T-helper 22 cell (primary cell): Measurements from ENCODE around the gene OCA2.
"Not testable (repeated sequence)": the region's sequence is repeated elsewhere in the genome, so short reads cannot be mapped to it uniquely, and the experiment has no call there.

Source experiments
- DNase-seq: peaks from one replicate; pipeline ENCODE4 v3.0.0-alpha.2; 2020; ENCODE audit warnings: low read depth

OCA2 gene

DNA sequence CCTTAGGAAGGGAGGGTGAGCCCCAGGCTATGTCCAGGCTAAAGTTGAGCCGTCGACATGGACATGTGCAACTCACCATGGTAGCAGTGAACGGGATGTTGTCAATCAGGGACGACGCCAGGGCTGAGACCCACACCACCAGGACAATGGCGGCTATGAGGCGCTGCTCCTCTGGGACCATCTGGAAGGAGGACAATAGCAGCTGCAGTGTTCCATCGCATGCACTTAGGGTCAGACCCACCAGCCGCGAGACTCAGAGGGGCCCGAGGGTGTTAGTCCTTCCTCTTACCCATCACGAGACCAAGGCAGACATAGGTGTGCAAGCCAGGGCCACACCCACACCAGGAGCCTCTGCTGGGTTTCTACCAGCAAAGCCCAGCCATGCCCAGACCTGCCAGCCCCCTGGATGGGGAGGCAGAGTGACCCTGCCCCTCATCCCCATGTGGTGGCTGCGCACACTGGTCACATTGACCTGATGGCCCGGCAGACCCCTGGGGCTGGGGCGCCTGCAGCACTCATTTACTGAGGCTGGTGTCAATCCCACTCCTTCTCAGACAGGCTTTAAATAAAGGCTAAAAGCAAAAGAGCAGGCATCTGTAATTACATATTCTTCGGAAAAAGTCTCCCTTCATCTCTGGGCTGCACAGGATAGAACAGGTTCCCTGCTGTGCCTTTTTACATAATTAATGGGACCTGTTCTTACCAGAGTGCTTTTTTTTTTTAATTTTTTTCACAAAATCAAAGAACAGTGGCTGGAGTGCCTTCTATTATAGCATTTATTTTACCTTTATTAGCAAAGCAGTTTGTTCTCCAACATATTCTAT, 227.8 kb downstream of the OCA2 start:
- no peak for DNase-seq

DNA sequence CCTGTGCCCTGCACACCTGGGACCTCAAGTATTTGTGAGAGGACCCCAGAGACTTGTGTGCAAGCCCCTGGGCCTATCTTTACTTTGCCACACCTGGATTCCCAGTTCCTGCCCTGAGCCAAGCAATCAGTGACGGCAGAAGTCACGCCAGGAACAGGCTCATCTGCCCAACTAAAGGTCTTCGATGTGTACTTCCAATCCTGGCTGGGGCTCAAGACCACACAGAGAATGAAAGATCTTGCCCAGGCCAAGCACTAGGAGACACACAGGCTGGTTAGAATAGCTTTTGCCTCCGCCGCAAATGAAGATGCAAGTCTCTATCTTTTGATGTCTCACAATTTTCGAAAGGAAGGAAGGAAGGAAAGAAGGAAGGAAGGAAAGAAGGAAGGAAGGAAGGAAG, 228.8 kb downstream of the OCA2 start:
- no peak for DNase-seq

DNA sequence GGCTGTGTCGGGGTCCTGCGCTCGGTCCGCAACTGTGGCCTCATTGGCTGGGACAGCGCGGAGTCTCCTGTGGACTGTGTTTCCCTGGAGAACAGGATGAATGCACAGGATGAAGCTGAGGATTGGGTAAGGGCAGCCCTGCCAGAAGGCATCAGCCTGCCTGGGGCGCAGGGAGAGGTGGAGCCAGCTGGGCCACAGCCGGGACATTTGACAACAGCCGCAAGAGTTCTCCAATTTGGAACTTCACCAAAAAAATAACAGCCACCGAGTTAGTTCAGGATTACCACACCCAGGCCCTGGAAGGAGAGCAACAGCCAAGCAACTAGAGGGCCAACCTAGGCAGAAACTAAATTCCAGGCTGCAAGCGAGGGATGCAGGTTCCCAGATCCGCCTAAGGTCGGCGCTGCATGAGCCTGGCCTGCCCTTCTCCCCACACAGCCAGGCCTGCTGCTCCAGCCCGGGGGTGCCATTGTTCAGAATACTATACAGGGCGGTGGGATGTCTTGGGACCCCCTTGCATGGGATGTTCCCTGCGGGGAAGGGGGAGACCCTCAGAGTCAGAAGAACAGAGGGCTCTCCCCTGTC, 229.3 kb downstream of the OCA2 start:
- DNase-seq = no peak

GRCh38 chr15:27868828-27869404, 230.2 kb downstream of the OCA2 start:
- no peak for DNase-seq

GRCh38 chr15:27867861-27868260, 231.3 kb downstream of the OCA2 start:
- DNase-seq = no peak

DNA sequence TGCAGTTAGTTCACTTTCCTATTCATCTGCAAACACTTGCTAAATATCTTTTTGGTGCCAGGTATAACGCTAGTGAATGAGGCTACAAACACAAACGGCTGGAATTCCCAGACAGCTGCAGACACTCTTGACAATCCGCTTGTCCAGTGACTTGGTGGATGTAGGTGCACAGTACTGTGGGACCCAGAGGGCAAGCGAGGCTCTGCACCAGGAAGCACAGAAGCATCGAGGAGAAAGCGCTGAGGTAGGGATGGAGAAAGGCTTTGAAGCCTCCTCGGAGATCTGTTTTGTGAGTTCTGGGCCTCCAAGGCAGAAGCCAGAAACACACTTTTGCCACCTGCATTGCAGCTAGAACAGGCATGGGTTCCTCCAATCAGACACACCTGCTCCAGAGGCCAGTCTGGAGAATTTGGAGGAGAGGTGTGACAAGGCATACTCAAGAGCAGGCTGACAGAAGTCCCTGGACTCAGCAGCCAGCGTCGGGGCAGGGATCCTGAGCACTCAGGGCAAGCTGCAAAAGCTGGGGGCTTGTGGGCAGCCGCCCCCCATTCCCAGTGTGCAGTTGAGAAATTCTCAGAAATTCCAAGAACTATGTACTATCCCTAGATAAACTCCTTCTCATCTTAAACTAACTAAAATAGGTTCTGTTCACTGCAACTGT, 232.5 kb downstream of the OCA2 start:
- no peak for DNase-seq

DNA sequence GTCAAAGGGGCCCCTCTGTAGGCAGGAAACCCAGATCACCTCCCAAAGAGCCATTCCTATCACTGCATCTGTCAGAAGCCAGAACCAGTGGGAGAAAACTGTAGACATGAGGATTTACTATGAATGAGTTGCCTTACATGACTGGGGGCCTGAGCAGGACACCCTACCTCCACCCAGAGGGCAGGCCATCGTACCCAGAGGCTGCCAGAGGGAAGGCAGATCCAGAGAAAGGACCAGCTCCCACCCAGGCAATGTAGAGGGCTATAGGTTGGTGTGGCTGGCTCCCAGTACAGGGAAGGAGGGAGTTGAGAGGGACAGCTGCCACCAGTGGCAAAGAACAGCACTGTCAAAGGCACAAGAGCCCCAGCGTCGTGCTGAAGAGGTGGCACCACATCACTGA, 233.2 kb downstream of the OCA2 start:
- no peak for DNase-seq

DNA sequence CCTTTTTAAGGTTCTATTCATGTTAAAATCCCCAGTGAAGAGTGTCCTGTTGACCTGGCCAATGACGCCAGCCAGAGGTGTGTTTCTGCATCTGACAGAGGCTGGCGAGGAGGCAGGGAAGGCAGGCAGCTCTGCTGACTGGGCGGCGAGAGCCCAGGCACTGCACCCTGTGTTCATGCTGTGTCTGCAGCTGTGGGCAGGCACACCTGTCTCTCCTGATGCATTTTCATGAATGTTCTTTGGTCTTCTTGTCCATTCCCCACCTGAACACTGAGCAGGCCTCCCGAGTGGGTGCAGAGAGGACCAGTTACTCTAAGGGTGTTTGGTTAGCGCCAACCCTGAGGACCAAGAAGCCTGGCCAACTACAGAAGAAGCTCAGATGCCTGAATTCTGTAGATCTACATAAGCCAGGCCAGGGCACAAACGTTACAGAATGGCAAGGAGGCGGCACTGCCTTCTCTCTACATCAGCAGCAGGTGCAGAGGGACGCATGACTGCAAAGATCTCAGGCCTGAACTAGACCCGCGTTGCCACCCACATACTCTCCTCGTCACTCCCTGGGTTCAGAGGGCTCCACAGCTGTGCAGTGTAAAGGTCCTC, 233.7 kb downstream of the OCA2 start:
- no peak for DNase-seq

DNA sequence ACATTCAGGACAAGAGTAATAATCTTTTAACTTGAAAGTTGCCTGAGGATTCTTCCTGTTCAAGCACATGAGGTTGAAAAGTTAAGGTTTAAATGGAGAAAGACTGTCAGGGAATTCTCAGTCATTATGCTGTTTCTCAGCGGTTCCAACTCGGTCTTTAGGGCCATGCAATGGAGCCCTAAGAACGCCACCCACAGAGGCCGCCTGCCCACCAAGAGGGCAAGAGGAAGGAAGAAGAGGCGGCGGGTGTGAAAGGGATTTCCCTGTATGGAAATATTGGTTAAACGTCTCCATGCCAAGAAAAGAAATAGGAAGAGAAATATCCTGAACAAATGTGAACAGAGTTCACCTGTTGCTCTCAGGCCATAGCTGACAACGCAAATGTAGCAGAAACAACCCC, 234.4 kb downstream of the OCA2 start:
- DNase-seq = no peak

- DNase-seq = no peak
These were observed 235.0 kb downstream of the OCA2 start for GRCh38 chr15:27864086-27864485.

DNA sequence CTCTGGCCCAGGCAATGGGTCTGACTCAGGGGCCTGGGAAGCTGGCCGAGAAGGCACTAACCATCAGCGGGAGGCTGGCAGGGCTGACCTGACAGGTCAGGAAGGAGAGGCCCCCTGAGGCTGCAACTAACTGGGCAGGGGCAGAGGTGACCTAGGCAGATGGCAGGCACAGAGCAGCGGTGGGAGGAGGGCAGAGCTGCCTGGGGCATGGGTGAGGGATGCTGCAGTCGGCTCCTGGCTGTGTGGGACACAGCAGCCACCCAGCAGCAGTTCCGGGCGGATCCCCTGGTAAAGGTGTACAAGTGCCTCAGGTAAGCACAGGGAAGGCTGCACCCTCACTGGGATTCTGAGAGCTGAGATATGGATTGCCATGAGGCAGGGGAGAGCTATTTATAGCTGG, 236.1 kb downstream of the OCA2 start:
- no peak for DNase-seq

- no peak for DNase-seq
These were observed 237.9 kb downstream of the OCA2 start for GRCh38 chr15:27861171-27861570.

GRCh38 chr15:27855137-27855536, 244.0 kb downstream of the OCA2 start:
- no peak for DNase-seq

DNA sequence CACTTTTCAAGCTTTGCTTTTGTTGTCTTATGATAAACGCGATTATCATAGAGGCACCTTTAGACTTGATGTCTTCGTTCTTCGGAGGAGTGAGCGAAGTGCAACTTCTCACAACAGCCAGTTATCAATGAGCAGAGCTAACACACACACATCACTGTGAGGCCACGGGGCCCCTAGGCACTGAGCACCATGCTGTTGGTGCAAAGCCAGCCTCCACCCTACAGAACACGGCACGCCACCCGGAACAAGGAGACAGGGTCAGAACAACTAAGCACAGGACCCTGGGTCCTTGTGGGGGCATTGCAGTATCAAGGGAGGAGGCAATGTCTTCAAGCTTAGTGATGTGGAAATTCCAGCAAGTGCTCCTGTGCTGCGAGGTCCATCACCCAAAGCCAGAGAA, 244.5 kb downstream of the OCA2 start:
- no peak for DNase-seq

DNA sequence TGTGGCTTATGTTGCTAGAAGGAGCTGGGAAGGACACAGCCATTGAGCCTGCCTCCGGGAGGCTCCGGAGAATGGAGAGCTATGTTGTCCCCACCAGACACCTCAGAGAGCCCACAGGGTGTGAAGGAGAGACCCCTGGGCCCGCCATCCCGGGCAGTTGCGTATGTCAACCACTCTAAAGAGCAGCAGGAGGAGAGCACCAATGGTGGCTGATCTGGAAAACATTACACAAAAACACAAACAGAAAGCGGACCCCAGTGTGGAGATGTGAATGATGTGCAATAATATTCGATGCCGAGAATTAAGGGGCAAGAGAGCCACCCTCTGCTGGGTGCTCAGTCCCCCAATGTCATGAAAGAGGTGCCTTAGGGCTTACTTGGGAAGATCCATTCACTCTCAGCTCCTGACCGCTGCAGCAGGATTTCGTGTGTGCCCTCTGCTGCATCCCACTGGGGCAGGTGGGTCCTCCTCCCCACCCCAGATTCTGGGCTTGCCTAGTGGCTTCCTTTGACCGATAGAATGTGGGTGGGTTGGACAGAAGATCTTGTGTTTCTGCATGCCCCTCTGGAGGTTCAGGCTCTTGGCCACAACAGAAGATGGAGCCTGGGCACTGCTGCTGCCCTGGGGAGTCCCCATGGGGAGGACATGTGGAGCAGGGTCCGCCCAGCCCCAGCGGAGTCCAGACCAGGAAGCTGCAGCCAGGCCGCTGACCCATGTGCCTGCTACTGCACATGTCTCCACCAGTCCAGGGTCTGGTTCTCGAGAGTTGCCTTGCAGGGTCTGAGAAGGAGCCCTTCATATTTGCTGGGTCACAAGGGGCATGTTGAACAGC, 245.3 kb downstream of the OCA2 start:
- no peak for DNase-seq

DNA sequence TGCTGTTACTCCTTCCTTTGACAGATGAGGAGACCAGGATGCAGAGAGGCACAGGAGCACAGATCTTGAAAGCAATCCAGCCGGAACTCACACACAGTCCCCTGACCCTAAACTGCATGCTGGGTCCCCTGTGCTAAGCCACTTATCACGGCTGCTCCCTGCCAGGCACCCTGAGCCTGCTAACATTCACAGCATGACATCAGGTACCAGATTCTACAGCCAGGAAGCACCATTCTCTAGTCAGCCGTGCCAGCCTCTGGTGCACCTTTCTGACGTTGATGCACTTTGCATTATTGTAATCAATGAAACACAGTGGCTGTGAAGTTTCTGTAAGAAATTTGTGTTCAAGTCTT, 247.3 kb downstream of the OCA2 start:
- DNase-seq = no peak

- no peak for DNase-seq
These were observed 247.9 kb downstream of the OCA2 start for GRCh38 chr15:27850981-27851857.

- DNase-seq = no peak
These were observed 249.1 kb downstream of the OCA2 start for GRCh38 chr15:27850050-27850449.

- not testable (repeated sequence) for DNase-seq
These were observed 250.2 kb downstream of the OCA2 start for GRCh38 chr15:27848936-27849335.

DNA sequence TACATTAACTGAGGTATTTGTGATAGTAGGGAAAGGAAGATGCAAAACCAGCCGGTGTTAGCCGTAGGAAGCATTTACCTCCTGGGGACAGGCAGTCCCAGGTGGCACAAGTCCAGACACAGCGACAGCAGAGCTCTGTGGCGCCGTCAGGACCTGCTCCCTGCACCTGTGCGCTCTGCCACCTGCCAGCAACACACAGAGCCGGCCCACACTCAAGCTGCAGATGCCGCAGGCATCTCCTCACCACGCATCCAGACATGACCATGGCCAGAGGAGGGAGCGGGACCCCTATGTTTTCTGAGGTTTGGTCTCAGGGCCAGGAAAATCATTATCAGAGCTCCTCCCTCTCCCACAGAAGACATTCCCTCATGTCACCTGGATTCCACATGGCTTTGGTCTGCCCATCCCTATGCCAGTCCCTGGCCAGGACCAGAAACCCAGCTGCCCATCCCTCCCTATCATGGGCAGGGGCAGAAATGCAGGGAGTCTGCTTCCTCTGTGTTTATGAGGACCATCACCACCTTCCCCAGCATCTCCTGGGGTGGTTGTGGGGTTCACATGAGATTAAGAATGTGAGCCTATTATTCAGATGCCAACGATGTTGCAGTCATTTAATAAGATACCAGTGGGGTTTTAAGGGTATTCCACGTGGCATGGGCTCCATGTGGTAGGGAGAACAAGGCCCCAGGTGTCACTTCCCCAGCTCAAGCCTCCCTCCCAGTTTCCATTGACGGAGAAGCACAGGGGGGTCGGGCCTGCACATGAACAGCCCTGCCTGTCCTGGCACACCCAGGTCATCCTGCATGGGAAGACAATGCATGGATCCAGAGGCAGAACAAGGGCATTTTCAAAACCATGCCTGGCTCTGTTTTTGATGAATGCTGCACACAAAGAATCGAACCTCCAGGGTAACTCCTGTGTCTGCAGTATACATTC, 251.1 kb downstream of the OCA2 start:
- no peak for DNase-seq
